HCT116 (cell line): Measurements from ENCODE around the gene TRIM31. TPM values are rescaled to one million over a fixed set of nuclear protein-coding genes. Genes with fewer than 3 reads are reported as not detected.

Source experiments
- ATAC-seq: fragments of 200-7000 bp; cut with Tn5 transposase; 2 replicates; pipeline ENCODE4 v1.9.1; 2020; ENCODE audit warnings: mild to moderate bottlenecking, moderate library complexity
- BruUV-seq: library from RNA; stranded (reverse); fragments of 400-500 nt; replicated peaks from 2 replicates; lab custom pipeline; 2021; lab: Mats Ljungman, UMichigan
- CTCF ChIA-PET: fragments of 300-600 bp; sonication (Branson Sonifier 250); formaldehyde crosslinking; loops from one replicate; lab custom pipeline; 2021; ENCODE audit warnings: antibody characterized with exemption; lab: Charles Lee
- POLR2A ChIA-PET: fragments of 300-600, 350-600 bp; sonication (Branson Sonifier 250); formaldehyde crosslinking; loops from one replicate; lab custom pipeline; 2021; ENCODE audit warnings: antibody characterized with exemption; lab: Charles Lee
- RAD21 ChIA-PET, 2 experiments: fragments of 300-600 bp; sonication (Branson Sonifier 250); formaldehyde crosslinking; loops; one replicate each; lab custom pipeline; 2023; ENCODE audit warnings: low total read pairs in 2 of 2; ENCODE audit not compliant: uncharacterized antibody in 2 of 2, unreplicated experiment in 2 of 2, low non-redundant PET in 1 of 2; lab: Charles Lee
- DNase-seq: peaks from one replicate; pipeline ENCODE4 v3.0.0-alpha.2; 2010; ENCODE audit warnings: low read depth, low spot score
- H2AFZ ChIP-seq: fragments of 200-600 bp; shearing (Covaris generic), sonication (generic); 2 replicates; pipeline ENCODE4 v1.6.1; 2017; ENCODE audit warnings: low read depth, mixed run types, mixed read lengths, antibody characterized with exemption, low read length; ENCODE audit not compliant: poor library complexity, severe bottlenecking
- H3K27ac ChIP-seq: 2 replicates; pipeline ENCODE4 v1.5.1; 2012; ENCODE audit warnings: low read depth, low read length
- H3K27me3 ChIP-seq: fragments of 200-600 bp; sonication (generic); 2 replicates; pipeline ENCODE4 v1.6.1; 2016; ENCODE audit warnings: mixed run types, low read length, mixed read lengths; ENCODE audit not compliant: insufficient read depth
- H3K36me3 ChIP-seq, 2 experiments: fragments of 200-500 bp in 1 of 2; fragments of 200-600 bp in 1 of 2; sonication (Bioruptor generic) in 1 of 2; sonication (generic) in 1 of 2; 2 replicates each; pipeline versions ENCODE4 v1.5.1 to v1.6.1; 2014 to 2016; ENCODE audit warnings: low read length in 2 of 2, inconsistent platforms in 1 of 2, mixed read lengths in 1 of 2, mixed run types in 1 of 2; ENCODE audit not compliant: insufficient read depth in 2 of 2, control insufficient read depth in 1 of 2
- H3K4me1 ChIP-seq, 2 experiments: fragments of 200-600 bp in 1 of 2; sonication (generic) in 1 of 2; 2 replicates each; pipeline versions ENCODE4 v1.5.1 to v1.6.1; 2012 to 2017; ENCODE audit warnings: low read length in 2 of 2, inconsistent platforms in 1 of 2, mild to moderate bottlenecking in 1 of 2, mixed read lengths in 1 of 2, mixed run types in 1 of 2, moderate library complexity in 1 of 2; ENCODE audit not compliant: insufficient read depth in 2 of 2, control insufficient read depth in 1 of 2
- H3K4me2 ChIP-seq: fragments of 200-600 bp; sonication (generic); 2 replicates; pipeline ENCODE4 v1.6.1; 2017; ENCODE audit warnings: mixed run types, low read length, mixed read lengths
- H3K4me3 ChIP-seq, 2 experiments: fragments of 200-600 bp in 1 of 2; sonication (generic) in 1 of 2; replicated peaks in 1 of 2; 2 replicates each; pipeline ENCODE4 v1.5.1; 2011 to 2016; ENCODE audit warnings: low read length in 2 of 2, control low read depth in 1 of 2, low read depth in 1 of 2, mild to moderate bottlenecking in 1 of 2, mixed read lengths in 1 of 2, mixed run types in 1 of 2
- H3K79me2 ChIP-seq: fragments of 200-600 bp; sonication (generic); 2 replicates; pipeline ENCODE4 v1.6.1; 2017; ENCODE audit warnings: mild to moderate bottlenecking, mixed run types, low read length, moderate library complexity, mixed read lengths; ENCODE audit not compliant: insufficient read depth
- H3K9ac ChIP-seq: fragments of 200-600 bp; sonication (generic); 2 replicates; pipeline ENCODE4 v1.6.1; 2016; ENCODE audit warnings: low read length, mixed read lengths
- H3K9me2 ChIP-seq: fragments of 200-600 bp; sonication (generic), shearing (Covaris generic); 2 replicates; pipeline ENCODE4 v1.6.1; 2017; ENCODE audit warnings: mixed run types, mild to moderate bottlenecking, moderate library complexity; ENCODE audit not compliant: insufficient read depth
- H3K9me3 ChIP-seq, 2 experiments: fragments of 200-500 bp in 1 of 2; fragments of 200-600 bp in 1 of 2; sonication (Bioruptor generic) in 1 of 2; sonication (generic) in 1 of 2; 2 replicates each; pipeline ENCODE4 v1.6.1; 2014 to 2017; ENCODE audit warnings: low read length in 2 of 2, mixed read lengths in 2 of 2, inconsistent platforms in 1 of 2, low read depth in 1 of 2, mild to moderate bottlenecking in 1 of 2, mixed run types in 1 of 2, moderate library complexity in 1 of 2; ENCODE audit not compliant: control insufficient read depth in 1 of 2, insufficient read depth in 1 of 2
- H4K20me1 ChIP-seq: fragments of 200-600 bp; sonication (generic), shearing (Covaris generic); 2 replicates; pipeline ENCODE4 v1.6.1; 2017; ENCODE audit warnings: mixed run types, mild to moderate bottlenecking, moderate library complexity; ENCODE audit not compliant: insufficient read depth
- CTCF ChIP-seq, 3 experiments: fragments of 200-600 bp in 1 of 3; sonication (generic) in 1 of 3; IDR thresholded peaks in 2 of 3; conservative IDR thresholded peaks in 1 of 3; 2 replicates each; pipeline ENCODE4 v1.5.1; 2012 to 2017; ENCODE audit warnings: low read depth in 2 of 3, low read length in 2 of 3, antibody characterized with exemption in 1 of 3, borderline replicate concordance in 1 of 3, control low read depth in 1 of 3, mild to moderate bottlenecking in 1 of 3, mixed read lengths in 1 of 3, mixed run types in 1 of 3, moderate library complexity in 1 of 3; ENCODE audit not compliant: insufficient read depth in 1 of 3
- POLR2A ChIP-seq: IDR thresholded peaks from 2 replicates; pipeline ENCODE4 v1.7.0; 2011; ENCODE audit warnings: borderline replicate concordance; ENCODE audit not compliant: insufficient read depth, insufficient read length; ENCODE audit errors: extremely low read depth
- POLR2AphosphoS5 ChIP-seq: IDR thresholded peaks from 2 replicates; pipeline ENCODE4 v1.6.1; 2011; ENCODE audit warnings: mild to moderate bottlenecking, low read depth, low read length, moderate library complexity
- RAD21 ChIP-seq: IDR thresholded peaks from 2 replicates; pipeline ENCODE4 v1.6.1; 2012; ENCODE audit warnings: low read depth, mild to moderate bottlenecking
- SP1 ChIP-seq: IDR thresholded peaks from 2 replicates; pipeline ENCODE4 v1.6.1; 2012; ENCODE audit warnings: low read depth
- TCF7L2 ChIP-seq: IDR thresholded peaks from 2 replicates; pipeline ENCODE4 v1.7.0; 2011; ENCODE audit warnings: borderline replicate concordance, inconsistent platforms; ENCODE audit not compliant: insufficient read depth, insufficient read length; ENCODE audit errors: extremely low read depth
- YY1 ChIP-seq: IDR thresholded peaks from 2 replicates; pipeline ENCODE4 v1.6.1; 2011; ENCODE audit warnings: low read length, low read depth, moderate library complexity, mild to moderate bottlenecking; ENCODE audit not compliant: insufficient replicate concordance; ENCODE audit errors: extremely low read depth
- ZBTB33 ChIP-seq: IDR thresholded peaks from 2 replicates; pipeline ENCODE4 v1.6.1; 2011; ENCODE audit warnings: mild to moderate bottlenecking, low read length, moderate library complexity; ENCODE audit not compliant: insufficient replicate concordance; ENCODE audit errors: extremely low read depth
- intact Hi-C: fragments of 100-400 bp; cut with micrococcal nuclease; formaldehyde crosslinking; loops from 2 replicates; pipeline ENCODE4 v1.10.0; 2022
- total RNA-seq: library from RNA; stranded (reverse); gene quantifications from one replicate; pipeline ENCODE4 v1.2.1, GENCODE V29; 2021; ENCODE audit not compliant: unreplicated experiment

Gene TRIM31
- total RNA-seq, 1 experiment from 2014 or later: not detected

- Histone ChIP-seq H3K79me2 (no peaks in the 10 kb centered on the region), H3K9ac (no peak overlapping the region), H3K27ac (no peak overlapping the region), H2AFZ (no peak overlapping the region), H3K9me3 (no peaks in the 10 kb centered on the region), H3K27me3 (no peaks in the 10 kb centered on the region), H4K20me1 (no peaks in the 10 kb centered on the region), H3K4me2 (no peak overlapping the region), H3K36me3 (no peaks in the 10 kb centered on the region), H3K4me1 (peaks cover 8 to 9% of the 10 kb centered on the region in 2 experiments), H3K4me3 (no peak overlapping the region), H3K9me2 (no peaks in the 10 kb centered on the region)
- ATAC-seq (no peak), DNase-seq (no peak)
- intact Hi-C loops: no loop called here
- TF ChIP-seq RAD21: no peak
- TF ChIP-seq POLR2AphosphoS5: no peak
- no peak for TF ChIP-seq CTCF (IDR thresholded peaks at IDR 0.05 in 2 of 3, conservative IDR thresholded peaks at IDR 0.05 in 1 of 3; ENCODE audit: borderline replicate concordance in 1 of 3, insufficient read depth in 1 of 3, low read depth in 2 of 3, low read length in 2 of 3)
- no peak for TF ChIP-seq ZBTB33
- no peak for TF ChIP-seq POLR2A
- TF ChIP-seq TCF7L2: no peak
- TF ChIP-seq SP1: no peak
- no peak for TF ChIP-seq YY1
- ChIA-PET CTCF (no interaction called here), RAD21 (no interaction called here), POLR2A (no interaction called here)
- no TSS peak for BruUV-seq
Observed at GRCh38 chr6:30149858-30150550, 37.1 kb upstream of the TRIM31 start.
